ENCODE results near the gene TBPL1.

GRCh38 chr6:134007077-134007476, 54.1 kb downstream of the TBPL1 start:
- TF ChIP-seq CTCF (IDR thresholded peaks at IDR 0.05) (no peak), ZFX (IDR thresholded peaks at IDR 0.05; ENCODE audit: borderline replicate concordance) (no peak)
